ENCODE results near the gene RBM41. TPM values are rescaled to one million over a fixed set of nuclear protein-coding genes. Genes with fewer than 3 reads are reported as not detected.

Gene RBM41
- total RNA-seq, 1 experiment from 2014 or later, result 24.7 TPM

DNA sequence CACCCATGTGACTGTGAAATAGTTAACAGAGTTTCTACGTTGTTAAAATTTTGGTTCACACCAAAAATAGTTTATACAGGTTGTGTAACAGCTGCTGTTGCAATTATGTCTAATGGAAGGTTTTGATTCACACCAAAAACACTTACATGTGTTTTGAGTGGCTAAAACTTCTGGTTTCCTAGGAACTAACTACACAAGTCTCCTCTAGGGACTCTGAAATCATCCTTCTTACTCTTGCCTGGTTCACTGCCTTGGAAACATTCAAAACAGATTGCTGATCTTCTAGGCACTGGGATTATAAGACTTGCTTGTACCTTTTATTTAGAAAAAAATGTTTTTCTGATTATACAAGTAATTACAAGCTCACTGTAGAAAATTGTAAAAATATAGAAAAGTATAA, 103.7 kb downstream of the RBM41 start:
- DNase-seq (ENCODE audit: unreplicated experiment), result no peak
- Mint-ChIP-seq H3K27me3 (ENCODE audit: insufficient read depth, unreplicated experiment) (peaks cover 41% of the 10 kb centered on the region), H3K36me3 (ENCODE audit: insufficient read depth, unreplicated experiment) (no peaks in the 10 kb centered on the region), H3K9me3 (ENCODE audit: unreplicated experiment) (no peaks in the 10 kb centered on the region), H3K27ac (ENCODE audit: low read depth, unreplicated experiment) (no peak overlapping the region), H3K4me1 (ENCODE audit: insufficient read depth, unreplicated experiment) (no peaks in the 10 kb centered on the region), H3K4me3 (ENCODE audit: unreplicated experiment) (no peak overlapping the region)
- BruUV-seq (replicated peaks), result no TSS peak
- CTCF ChIA-PET, result interaction anchor here (1.2 kb wide), 1 partner anchor 395 kb away, joined by 6 read pairs; no protein-coding TSS in a partner anchor
- intact Hi-C loops (cut with micrococcal nuclease), result no loop called here
- TF ChIP-seq, protein P1, sequence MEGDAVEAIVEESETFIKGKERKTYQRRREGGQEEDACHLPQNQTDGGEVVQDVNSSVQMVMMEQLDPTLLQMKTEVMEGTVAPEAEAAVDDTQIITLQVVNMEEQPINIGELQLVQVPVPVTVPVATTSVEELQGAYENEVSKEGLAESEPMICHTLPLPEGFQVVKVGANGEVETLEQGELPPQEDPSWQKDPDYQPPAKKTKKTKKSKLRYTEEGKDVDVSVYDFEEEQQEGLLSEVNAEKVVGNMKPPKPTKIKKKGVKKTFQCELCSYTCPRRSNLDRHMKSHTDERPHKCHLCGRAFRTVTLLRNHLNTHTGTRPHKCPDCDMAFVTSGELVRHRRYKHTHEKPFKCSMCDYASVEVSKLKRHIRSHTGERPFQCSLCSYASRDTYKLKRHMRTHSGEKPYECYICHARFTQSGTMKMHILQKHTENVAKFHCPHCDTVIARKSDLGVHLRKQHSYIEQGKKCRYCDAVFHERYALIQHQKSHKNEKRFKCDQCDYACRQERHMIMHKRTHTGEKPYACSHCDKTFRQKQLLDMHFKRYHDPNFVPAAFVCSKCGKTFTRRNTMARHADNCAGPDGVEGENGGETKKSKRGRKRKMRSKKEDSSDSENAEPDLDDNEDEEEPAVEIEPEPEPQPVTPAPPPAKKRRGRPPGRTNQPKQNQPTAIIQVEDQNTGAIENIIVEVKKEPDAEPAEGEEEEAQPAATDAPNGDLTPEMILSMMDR (IDR thresholded peaks at IDR 0.05; ENCODE audit: unreplicated experiment), result no peak
- POLR2A ChIA-PET, result interaction anchor here (1.2 kb wide), 1 partner anchor 15 kb away, joined by 7 read pairs; the partner anchor contains the start of gene MORC4

Other genes starting within 250 kb of the RBM41 start
- gene RIPPLY1, start 215.5 kb downstream of the RBM41 start, total RNA-seq (2022), result not detected in 2 replicates
- not detected in 2 replicates for gene CLDN2, start 198.4 kb downstream of the RBM41 start, total RNA-seq (2022)
- gene MORC4, start 118.6 kb downstream of the RBM41 start, total RNA-seq (2022), result 23.0 and 23.8 TPM in 2 replicates
- 4.8 and 7.3 TPM in 2 replicates for gene NUP62CL, start 87.6 kb upstream of the RBM41 start, total RNA-seq (2022)
- gene DNAAF6, start 87.8 kb upstream of the RBM41 start, total RNA-seq (2022), result not detected in 2 replicates